Immature natural killer cell (primary cell): ENCODE data around the gene KMT2D. TPM values are rescaled to one million over a fixed set of nuclear protein-coding genes. Genes with fewer than 3 reads are reported as not detected.

Source experiments
- DNase-seq, 3 donors: peaks; one replicate each; pipeline ENCODE4 v3.0.0; 2022; ENCODE audit warnings: mixed read lengths in 1 of 3
- H3K27ac Mint-ChIP-seq, 6 donors: one replicate each; pipeline ENCODE4 v1.8.0; 2020; ENCODE audit warnings: mixed read lengths in 6 of 6, mild to moderate bottlenecking in 5 of 6, inconsistent platforms in 4 of 6, moderate library complexity in 3 of 6
- H3K27me3 Mint-ChIP-seq, 3 donors: one replicate each; pipeline ENCODE4 v1.8.0; 2020 to 2021; ENCODE audit warnings: low read depth in 3 of 3, mild to moderate bottlenecking in 3 of 3, mixed read lengths in 3 of 3, moderate library complexity in 3 of 3, inconsistent platforms in 1 of 3
- H3K36me3 Mint-ChIP-seq, 3 donors: one replicate each; pipeline ENCODE4 v1.8.0; 2020; ENCODE audit warnings: mixed read lengths in 3 of 3, inconsistent platforms in 2 of 3, mild to moderate bottlenecking in 2 of 3
- H3K4me1 Mint-ChIP-seq, 2 donors: one replicate each; pipeline ENCODE4 v1.8.0; 2020; ENCODE audit warnings: inconsistent platforms in 2 of 2, mild to moderate bottlenecking in 2 of 2, mixed read lengths in 2 of 2, moderate library complexity in 1 of 2
- H3K4me3 Mint-ChIP-seq, 5 donors: one replicate each; pipeline ENCODE4 v1.8.0; 2020; ENCODE audit warnings: mild to moderate bottlenecking in 5 of 5, mixed read lengths in 5 of 5, inconsistent platforms in 3 of 5, moderate library complexity in 3 of 5
- H3K9me3 Mint-ChIP-seq, 6 donors: one replicate each; pipeline ENCODE4 v1.8.0; 2020; ENCODE audit warnings: mild to moderate bottlenecking in 6 of 6, mixed read lengths in 6 of 6, inconsistent platforms in 4 of 6, moderate library complexity in 3 of 6
- polyA plus RNA-seq, 3 donors: library from polyadenylated mRNA; unstranded; fragments of 300-500 nt; fragmentation: Illumina TruSeq; gene quantifications; one replicate each; pipeline ENCODE4 v1.2.3, GENCODE V29; 2021

KMT2D gene
- polyA plus RNA-seq, 3 donors from 2014 or later = 1.1 to 29.6 (median 3.8) TPM

DNA sequence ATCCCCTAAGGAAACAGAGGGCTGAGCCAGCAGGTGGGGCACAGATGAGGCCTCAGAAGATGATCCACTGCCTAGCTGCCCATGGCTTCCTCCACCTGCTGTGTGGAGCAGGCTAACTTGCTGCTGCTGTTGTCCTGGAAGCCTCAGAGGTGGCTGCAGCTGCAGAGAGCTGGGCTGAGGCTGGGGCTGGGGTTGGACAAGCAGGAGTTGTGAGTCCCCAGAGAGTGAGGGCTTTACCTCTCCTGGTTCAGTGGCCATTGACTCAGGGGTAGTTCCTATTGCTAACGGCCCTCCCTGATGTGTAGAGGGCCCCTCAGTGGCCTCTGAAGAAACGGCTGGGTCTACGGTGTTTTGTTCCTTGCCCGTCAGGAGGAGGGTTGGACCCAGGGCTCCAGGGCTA lies 28.3 kb downstream of the KMT2D start:
- H3K36me3 Mint-ChIP-seq = peaks cover 8 to 25% (median 12%) of the 10 kb centered on the region in 3 donors
- no peak overlapping the region for H3K4me3 Mint-ChIP-seq
- no peak for DNase-seq
- peak overlapping the region in 4 of 6 donors; percentile 19 to 79 (median 52) for H3K27ac Mint-ChIP-seq
- H3K27me3 Mint-ChIP-seq = peaks cover 0 to 4% (median 2%) of the 10 kb centered on the region in 3 donors
- no peaks in the 10 kb centered on the region for H3K9me3 Mint-ChIP-seq
- peaks cover 0 to 1% of the 10 kb centered on the region in 2 donors for H3K4me1 Mint-ChIP-seq

DNA sequence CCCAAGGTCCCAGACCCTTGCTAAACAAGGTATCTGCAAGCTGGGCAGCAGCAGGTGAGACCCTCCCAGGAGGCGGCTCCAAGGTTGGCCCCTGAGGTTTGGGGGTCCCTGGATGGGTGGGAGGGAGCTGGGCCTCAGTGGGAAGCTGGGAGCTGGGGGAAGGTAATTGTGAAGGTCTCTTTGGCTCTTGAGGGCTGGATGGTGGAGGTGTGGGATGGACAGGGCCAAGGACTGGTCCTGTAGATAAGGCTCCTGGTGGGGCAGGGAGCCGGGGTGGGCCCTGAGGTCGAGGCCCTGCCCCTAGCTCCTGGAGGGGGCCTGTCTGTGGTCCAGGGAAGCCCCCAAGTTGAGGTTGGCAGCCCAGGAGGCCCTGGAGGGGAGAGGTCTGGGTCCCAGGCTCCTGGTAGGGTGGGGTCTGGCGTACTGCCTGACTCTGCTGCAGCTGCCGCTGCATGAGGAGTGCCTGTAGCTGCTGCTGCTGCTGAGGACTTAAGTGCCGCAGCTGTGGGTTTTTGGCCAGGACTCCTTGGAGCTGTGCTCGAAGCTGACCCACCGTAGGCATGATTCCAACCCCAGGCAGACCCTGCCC lies 28.9 kb downstream of the KMT2D start:
- H3K4me3 Mint-ChIP-seq = no peak overlapping the region
- no peaks in the 10 kb centered on the region for H3K9me3 Mint-ChIP-seq
- H3K4me1 Mint-ChIP-seq = peaks cover 0 to 1% of the 10 kb centered on the region in 2 donors
- peaks cover 0 to 6% (median 2%) of the 10 kb centered on the region in 3 donors for H3K27me3 Mint-ChIP-seq
- no peak for DNase-seq
- H3K36me3 Mint-ChIP-seq = peaks cover 5 to 23% (median 9%) of the 10 kb centered on the region in 3 donors
- H3K27ac Mint-ChIP-seq = peak overlapping the region in 1 of 6 donors; percentile 73

DNA sequence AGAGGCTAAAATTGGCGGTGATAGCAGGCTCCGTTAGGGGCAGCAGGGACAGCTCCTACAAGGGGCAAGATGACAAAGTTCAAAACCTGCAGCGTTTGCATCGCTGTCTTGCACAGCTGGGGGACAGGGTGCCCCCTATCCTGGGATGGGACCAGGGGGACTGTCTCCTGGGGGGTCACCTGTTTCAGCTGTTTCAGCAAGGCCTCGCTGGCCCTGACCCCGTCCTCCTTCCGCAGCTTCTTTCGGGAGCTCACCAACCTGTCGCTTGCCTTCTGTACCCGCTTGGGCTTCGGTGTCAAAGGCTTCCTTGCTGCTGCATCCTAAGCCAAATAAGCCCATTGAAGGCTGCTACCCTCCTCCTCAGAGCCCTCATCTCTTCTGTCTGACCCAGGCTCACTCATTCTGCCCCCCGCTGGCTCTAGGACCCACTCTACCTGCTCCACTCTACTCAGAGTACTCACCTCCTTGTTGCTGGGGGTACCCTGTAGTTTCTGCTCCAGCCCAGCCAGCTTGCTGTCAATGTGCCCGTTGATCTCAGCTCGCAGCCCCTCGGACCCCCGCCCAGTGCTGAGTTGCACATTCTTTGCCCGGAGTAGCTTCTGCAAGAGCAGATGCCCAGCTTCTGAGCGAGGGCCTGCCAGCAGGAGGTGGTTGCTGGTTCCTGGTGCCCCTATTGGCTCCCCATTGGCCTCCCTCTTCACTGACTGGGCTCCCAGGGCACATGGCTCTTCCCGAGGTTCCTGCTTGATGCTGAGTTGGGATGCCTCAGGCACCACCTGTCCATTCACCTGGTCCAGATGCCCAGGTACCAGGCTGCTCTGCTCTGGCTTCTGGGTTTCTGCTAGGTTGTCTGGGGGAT lies 29.7 kb downstream of the KMT2D start:
- Mint-ChIP-seq H3K36me3 (peaks cover 4 to 26% (median 6%) of the 10 kb centered on the region in 3 donors), H3K9me3 (no peaks in the 10 kb centered on the region), H3K27ac (peak overlapping the region in 5 of 6 donors; percentile 59 to 79 (median 64)), H3K4me1 (peaks cover 0 to 1% of the 10 kb centered on the region in 2 donors), H3K27me3 (peaks cover 0 to 7% (median 2%) of the 10 kb centered on the region in 3 donors), H3K4me3 (no peak overlapping the region)
- DNase-seq = no peak

DNA sequence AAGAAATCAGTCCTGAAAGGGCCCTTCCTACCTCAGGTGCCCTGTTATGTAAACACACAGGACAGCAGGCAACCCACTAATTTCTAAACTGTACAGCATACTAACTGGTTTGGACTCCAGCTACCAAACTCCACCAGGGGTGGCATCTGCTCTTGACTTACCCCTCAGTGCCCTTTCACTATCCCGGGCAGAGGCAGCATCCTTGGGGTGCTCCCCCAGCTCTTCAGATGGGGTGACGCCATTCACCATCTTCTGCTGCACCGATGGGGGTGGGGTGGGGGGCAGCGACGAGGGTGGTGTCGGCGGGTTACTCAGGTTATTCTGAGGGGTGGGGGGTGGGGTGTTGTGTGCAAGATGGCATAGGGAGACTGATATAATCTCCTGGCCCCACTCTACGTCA lies 30.5 kb downstream of the KMT2D start:
- Mint-ChIP-seq H3K4me1 (peaks cover 0 to 1% of the 10 kb centered on the region in 2 donors), H3K36me3 (peaks cover 4 to 23% (median 8%) of the 10 kb centered on the region in 3 donors), H3K9me3 (no peaks in the 10 kb centered on the region), H3K27ac (peak overlapping the region; percentile 46 to 77 (median 71)), H3K4me3 (no peak overlapping the region), H3K27me3 (peaks cover 0 to 7% (median 2%) of the 10 kb centered on the region in 3 donors)
- DNase-seq = no peak

DNA sequence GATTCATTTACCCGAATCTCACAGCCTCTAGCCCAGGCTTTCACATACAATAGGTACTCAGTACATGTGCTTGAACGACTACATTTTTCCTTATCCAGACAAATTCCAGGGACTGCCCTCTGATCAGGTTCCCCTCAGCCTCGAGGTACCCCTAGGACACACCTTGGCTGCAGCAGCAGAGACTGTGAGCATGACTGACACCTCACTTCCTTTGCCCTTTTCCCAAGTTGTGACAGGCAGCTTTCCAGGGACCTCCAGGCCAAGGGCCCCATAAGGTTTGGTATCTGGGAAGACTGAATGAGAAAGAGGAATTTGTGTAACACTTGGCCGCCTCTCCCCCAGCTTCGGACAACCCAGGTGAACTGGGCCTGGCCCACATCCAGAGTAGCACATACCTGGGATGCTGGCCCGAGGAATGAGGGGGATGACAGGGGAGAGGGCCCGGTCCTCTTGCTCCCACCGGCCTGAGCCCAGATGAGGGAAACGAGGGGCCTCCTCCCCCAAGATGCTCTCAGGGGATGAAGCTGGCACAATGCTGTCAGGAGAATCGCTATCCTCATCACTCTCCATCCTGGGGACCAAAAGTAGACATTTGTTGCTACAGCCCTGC lies 31.8 kb downstream of the KMT2D start:
- DNase-seq = no peak
- Mint-ChIP-seq H3K27me3 (peaks cover 0 to 7% (median 0%) of the 10 kb centered on the region in 3 donors), H3K27ac (peak overlapping the region in 4 of 6 donors; percentile 35 to 66 (median 58)), H3K4me3 (no peak overlapping the region), H3K9me3 (no peaks in the 10 kb centered on the region), H3K36me3 (peaks cover 4 to 28% (median 5%) of the 10 kb centered on the region in 3 donors), H3K4me1 (peaks cover 0 to 1% of the 10 kb centered on the region in 2 donors)

DNA sequence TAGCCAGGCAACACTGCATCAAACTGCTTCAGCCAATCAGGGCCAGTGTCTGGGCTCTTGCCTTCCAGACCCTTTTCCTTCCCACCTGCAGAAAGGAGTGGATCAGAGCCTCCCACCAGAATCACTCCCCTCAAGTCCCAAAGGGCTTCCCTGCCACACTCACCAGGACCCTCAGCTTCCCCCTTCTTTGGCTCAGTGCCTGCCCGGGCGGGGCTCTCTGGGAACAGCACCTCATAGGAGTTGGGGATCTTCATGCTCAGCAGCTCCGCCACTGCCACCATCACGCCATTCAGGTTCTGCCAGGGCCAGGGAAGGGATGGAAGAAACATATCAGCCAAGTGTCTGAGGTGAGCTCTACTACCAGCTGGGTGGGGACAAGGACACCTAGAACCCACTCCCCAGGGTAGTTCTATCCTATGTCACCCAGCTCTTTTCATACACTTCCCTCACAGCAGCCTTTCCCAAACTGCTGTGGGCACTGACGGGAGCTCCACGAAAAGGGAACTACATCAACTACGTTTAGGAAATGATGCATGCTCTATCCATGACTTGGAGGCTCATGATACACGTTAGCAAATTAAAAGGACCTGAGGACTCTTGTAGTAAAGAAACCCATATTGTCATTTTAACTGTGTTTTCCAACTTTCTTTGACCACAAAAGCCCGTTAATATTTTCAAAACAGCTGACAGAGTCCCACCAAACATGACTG lies 32.6 kb downstream of the KMT2D start:
- DNase-seq = no peak
- Mint-ChIP-seq H3K27ac (peak overlapping the region; percentile 22 to 66 (median 60)), H3K4me3 (no peak overlapping the region), H3K27me3 (peaks cover 0 to 7% (median 0%) of the 10 kb centered on the region in 3 donors), H3K36me3 (peaks cover 4 to 28% (median 4%) of the 10 kb centered on the region in 3 donors), H3K9me3 (no peaks in the 10 kb centered on the region), H3K4me1 (peaks cover 0 to 1% of the 10 kb centered on the region in 2 donors)

DNA sequence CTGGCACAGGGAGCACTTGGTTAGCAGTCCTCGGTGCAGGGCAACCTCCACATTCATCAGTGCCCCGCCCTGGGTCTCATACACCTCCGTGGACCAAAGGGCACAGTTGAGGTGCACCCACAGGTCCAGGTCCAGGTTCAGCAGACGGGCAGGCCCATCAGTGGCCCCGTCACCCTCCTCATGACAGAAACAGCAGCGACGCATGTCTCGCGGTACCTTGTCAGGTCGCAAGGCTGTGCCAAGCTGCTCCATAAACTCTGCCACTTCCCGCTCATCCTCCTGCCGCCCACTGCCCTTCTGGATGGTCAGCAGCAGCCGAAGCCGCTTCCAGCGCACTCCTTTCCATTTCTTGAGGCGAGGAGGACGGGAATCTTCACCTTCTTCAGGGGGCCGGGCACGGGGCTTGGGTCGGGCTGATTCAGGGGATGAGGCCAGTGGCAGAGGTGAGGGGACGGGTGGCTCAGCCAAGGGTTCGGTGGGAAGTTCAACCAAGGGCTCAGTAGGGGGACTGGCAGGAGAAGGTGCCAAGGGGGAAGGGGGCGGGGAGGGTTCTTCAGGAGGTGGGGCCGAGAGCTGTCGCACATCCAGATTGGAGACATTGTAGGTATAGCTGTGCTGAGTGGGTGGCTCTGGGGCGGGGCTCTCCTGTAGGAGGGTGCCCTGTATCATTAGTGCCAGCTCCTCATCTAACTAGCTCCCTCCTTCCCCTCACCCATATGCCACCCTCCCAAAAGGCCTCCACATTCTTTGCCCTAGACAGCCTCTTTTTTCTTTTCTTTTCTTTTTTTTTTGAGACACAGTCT lies 33.7 kb downstream of the KMT2D start:
- Mint-ChIP-seq H3K27ac (peak overlapping the region in 2 of 6 donors; percentile 34 to 67), H3K36me3 (peaks cover 10 to 40% (median 11%) of the 10 kb centered on the region in 3 donors), H3K9me3 (no peaks in the 10 kb centered on the region), H3K4me3 (no peak overlapping the region), H3K4me1 (peaks cover 0 to 1% of the 10 kb centered on the region in 2 donors), H3K27me3 (peaks cover 0 to 9% (median 0%) of the 10 kb centered on the region in 3 donors)
- DNase-seq = no peak

DNA sequence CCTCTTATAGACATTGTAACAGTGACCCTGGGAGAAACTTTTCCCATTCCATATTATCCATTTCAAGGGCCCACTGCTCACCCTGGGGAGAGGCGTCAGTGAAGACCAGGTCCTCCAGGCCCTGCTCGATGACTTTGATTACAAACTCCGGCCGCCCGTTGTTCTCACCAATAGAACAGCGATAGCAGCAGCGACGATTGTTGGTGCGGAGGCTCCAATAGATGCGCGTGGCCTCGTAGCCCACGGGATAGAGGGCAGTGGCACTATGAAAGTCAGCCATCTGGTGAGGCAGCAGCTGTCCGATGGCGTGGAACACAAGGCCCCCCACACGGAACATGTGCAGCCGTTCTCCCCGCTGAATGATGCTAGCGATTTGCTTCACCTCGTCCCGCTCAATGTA lies 34.5 kb downstream of the KMT2D start:
- Mint-ChIP-seq H3K4me3 (no peak overlapping the region), H3K27me3 (peaks cover 0 to 9% (median 0%) of the 10 kb centered on the region in 3 donors), H3K27ac (peak overlapping the region in 5 of 6 donors; percentile 20 to 70 (median 35)), H3K36me3 (peaks cover 10 to 43% (median 14%) of the 10 kb centered on the region in 3 donors), H3K4me1 (peaks cover 0 to 1% of the 10 kb centered on the region in 2 donors), H3K9me3 (no peaks in the 10 kb centered on the region)
- no peak for DNase-seq

DNA sequence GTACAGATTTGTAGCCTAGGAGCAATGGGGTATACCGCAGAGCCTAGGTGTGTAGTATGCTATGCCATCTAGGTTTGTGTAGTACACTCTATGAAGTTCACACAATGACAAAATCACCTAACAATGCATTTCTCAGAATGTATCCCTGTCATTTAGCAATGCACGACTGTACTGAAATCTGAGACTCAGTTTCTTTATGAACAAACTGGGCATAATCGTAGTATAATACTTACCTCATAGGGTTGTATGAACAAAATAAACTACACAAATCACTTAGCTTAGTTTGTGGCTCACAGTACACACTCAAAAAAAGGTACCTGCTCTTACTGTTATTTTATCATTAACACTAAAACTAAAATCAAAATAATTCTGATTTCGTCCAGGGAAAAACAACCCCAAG lies 35.1 kb downstream of the KMT2D start:
- Mint-ChIP-seq H3K9me3 (no peaks in the 10 kb centered on the region), H3K4me3 (no peak overlapping the region), H3K4me1 (no peaks in the 10 kb centered on the region), H3K27me3 (peaks cover 0 to 9% (median 0%) of the 10 kb centered on the region in 3 donors), H3K27ac (peak overlapping the region in 3 of 6 donors; percentile 35 to 70 (median 51)), H3K36me3 (peaks cover 10 to 43% (median 17%) of the 10 kb centered on the region in 3 donors)
- DNase-seq = no peak

DNA sequence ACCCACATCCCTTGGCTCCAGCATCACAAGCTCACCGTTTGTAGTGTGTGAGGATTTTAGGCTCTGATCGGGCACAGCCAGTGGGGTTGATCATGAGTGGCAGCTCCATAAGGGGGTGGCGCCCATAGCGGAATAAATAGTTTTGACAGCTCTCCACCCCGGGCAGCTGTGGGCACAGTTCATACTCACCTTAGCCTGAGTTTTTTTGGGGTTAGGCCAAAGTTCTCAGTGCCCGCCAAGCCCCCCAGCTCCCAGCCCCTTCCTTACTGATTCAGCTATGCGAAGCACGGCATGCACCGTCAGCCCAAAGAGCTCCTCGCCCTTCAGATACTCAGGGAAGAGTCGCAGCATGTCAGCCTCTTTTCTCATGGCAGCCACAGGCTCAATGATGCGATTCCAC lies 36.1 kb downstream of the KMT2D start:
- peak overlapping the region; percentile 48 to 99 (median 87) for H3K27ac Mint-ChIP-seq
- H3K4me1 Mint-ChIP-seq = peaks cover 5% of the 10 kb centered on the region in 2 donors
- H3K4me3 Mint-ChIP-seq = no peak overlapping the region
- no peak for DNase-seq
- H3K36me3 Mint-ChIP-seq = peaks cover 10 to 43% (median 17%) of the 10 kb centered on the region in 3 donors
- H3K27me3 Mint-ChIP-seq = peaks cover 4 to 13% (median 4%) of the 10 kb centered on the region in 3 donors
- H3K9me3 Mint-ChIP-seq = no peaks in the 10 kb centered on the region

DNA sequence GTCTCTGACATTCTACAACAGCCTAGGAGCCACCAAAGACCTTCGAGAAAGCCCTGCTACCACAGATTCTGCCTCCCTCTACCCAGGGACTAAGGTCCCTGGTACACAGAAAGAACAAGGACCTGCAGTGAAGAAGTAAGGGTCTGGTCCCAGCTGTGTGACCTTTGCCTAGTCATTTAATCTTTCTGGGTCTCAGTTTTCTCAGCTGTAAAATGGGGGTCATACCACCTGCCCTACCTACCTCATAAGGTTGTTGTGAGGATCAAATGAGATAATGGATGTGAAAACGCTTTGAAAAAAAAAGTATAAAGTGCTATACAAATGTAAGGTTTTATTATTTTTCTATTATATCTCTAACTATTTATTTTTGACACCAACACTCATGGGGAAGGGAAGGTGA lies 36.8 kb downstream of the KMT2D start:
- Mint-ChIP-seq H3K27me3 (peaks cover 5 to 20% (median 7%) of the 10 kb centered on the region in 3 donors), H3K36me3 (peaks cover 10 to 45% (median 17%) of the 10 kb centered on the region in 3 donors), H3K9me3 (no peaks in the 10 kb centered on the region), H3K27ac (peak overlapping the region; percentile 18 to 99 (median 92)), H3K4me3 (no peak overlapping the region), H3K4me1 (peaks cover 9 to 13% of the 10 kb centered on the region in 2 donors)
- DNase-seq = no peak

DNA sequence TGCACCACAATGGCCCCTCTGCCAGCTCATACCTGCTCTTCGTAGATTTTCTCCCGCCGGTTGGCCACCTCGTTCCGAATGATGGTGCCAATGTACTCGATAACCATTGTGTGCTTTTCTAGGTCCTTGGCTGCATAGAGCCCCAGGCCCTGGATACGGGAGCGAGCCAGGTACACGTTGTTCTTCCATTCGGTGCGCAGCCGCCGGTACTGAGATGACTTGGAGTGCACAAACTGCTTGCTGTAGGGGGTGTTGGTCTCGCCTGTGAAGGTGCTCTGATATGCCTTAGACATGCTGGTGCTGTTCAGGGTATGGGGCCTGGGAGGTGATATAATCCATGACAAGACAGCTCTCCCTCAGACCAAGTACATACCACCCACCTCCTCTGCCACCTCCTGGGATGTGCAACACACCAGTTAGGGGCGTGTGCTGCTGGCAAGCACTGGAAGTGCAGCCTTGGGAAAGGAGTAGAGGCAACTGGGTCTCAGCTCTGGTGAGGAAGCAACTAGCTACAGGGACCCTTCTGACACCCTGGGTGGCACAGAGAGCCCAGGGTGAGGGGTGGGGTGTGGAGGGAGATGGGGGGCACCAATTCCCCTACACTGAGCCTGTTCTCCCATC lies 37.9 kb downstream of the KMT2D start:
- Mint-ChIP-seq H3K4me3 (no peak overlapping the region), H3K36me3 (peaks cover 10 to 39% (median 13%) of the 10 kb centered on the region in 3 donors), H3K4me1 (peaks cover 18 to 22% of the 10 kb centered on the region in 2 donors), H3K27me3 (peaks cover 16 to 31% (median 18%) of the 10 kb centered on the region in 3 donors), H3K9me3 (no peaks in the 10 kb centered on the region), H3K27ac (peak overlapping the region; percentile 88 to 99 (median 94))
- no peak for DNase-seq
